Stimulated activated CD8-positive, alpha-beta memory T cell treated with anti-CD3 and anti-CD28 coated beads, Interleukin-2, amount 100 ng/mL, for 1 hour (primary cell): ENCODE results near the gene FARS2.
"Not testable (repeated sequence)": the region's sequence is repeated elsewhere in the genome, so short reads cannot be mapped to it uniquely, and the experiment has no call there.

Experiments
- DNase-seq, 2 donors: peaks; one replicate each; pipeline ENCODE4 v3.0.0-alpha.2; 2020; ENCODE audit warnings: low read depth in 2 of 2

Gene FARS2

GRCh38 chr6:5534643-5535042 lies 273.3 kb downstream of the FARS2 start:
- no peak for DNase-seq

GRCh38 chr6:5536644-5537043 lies 275.3 kb downstream of the FARS2 start:
- DNase-seq = no peak

GRCh38 chr6:5537132-5537531 lies 275.8 kb downstream of the FARS2 start:
- no peak for DNase-seq

GRCh38 chr6:5537967-5538366 lies 276.7 kb downstream of the FARS2 start:
- no peak for DNase-seq

GRCh38 chr6:5540370-5540769 lies 279.1 kb downstream of the FARS2 start:
- DNase-seq = no peak

GRCh38 chr6:5541025-5541424 lies 279.7 kb downstream of the FARS2 start:
- no peak for DNase-seq

GRCh38 chr6:5541751-5542432 lies 280.6 kb downstream of the FARS2 start:
- DNase-seq = no peak

GRCh38 chr6:5547556-5547955 lies 286.2 kb downstream of the FARS2 start:
- no peak for DNase-seq

GRCh38 chr6:5550631-5551030 lies 289.3 kb downstream of the FARS2 start:
- no peak for DNase-seq

GRCh38 chr6:5552243-5552642 lies 290.9 kb downstream of the FARS2 start:
- DNase-seq = no peak

GRCh38 chr6:5553767-5554166 lies 292.5 kb downstream of the FARS2 start:
- no peak for DNase-seq

- no peak for DNase-seq
Measured at GRCh38 chr6:5554226-5554625, 292.9 kb downstream of the FARS2 start.

GRCh38 chr6:5556011-5556410 lies 294.7 kb downstream of the FARS2 start:
- no peak for DNase-seq

GRCh38 chr6:5557506-5557905 lies 296.2 kb downstream of the FARS2 start:
- no peak for DNase-seq

- DNase-seq = no peak
Measured at GRCh38 chr6:5559651-5560050, 298.3 kb downstream of the FARS2 start.

GRCh38 chr6:5562277-5562676 lies 301.0 kb downstream of the FARS2 start:
- DNase-seq = no peak

- DNase-seq = no peak
Measured at GRCh38 chr6:5563086-5563485, 301.8 kb downstream of the FARS2 start.

- not testable (repeated sequence) for DNase-seq
Measured at GRCh38 chr6:5564746-5565145, 303.4 kb downstream of the FARS2 start.

- no peak for DNase-seq
Measured at GRCh38 chr6:5565971-5566370, 304.7 kb downstream of the FARS2 start.

- no peak for DNase-seq
Measured at GRCh38 chr6:5566718-5567117, 305.4 kb downstream of the FARS2 start.

- DNase-seq = no peak
Measured at GRCh38 chr6:5567352-5567751, 306.0 kb downstream of the FARS2 start.

GRCh38 chr6:5567890-5568289 lies 306.6 kb downstream of the FARS2 start:
- DNase-seq = no peak

GRCh38 chr6:5569491-5569890 lies 308.2 kb downstream of the FARS2 start:
- DNase-seq = no peak

- DNase-seq = no peak
Measured at GRCh38 chr6:5570641-5571040, 309.3 kb downstream of the FARS2 start.
